NB4 (cell line): ENCODE data around the gene SCD5.

Experiments
- CTCF ChIP-seq: IDR thresholded peaks from one replicate; pipeline ENCODE4 v1.5.1; 2012; ENCODE audit warnings: low read depth, low read length
- MAX ChIP-seq: IDR thresholded peaks from 2 replicates; pipeline ENCODE4 v1.6.1; 2011; ENCODE audit warnings: low read depth, low read length

- TF ChIP-seq CTCF: no peak
- TF ChIP-seq MAX: no peak
Measured at GRCh38 chr4:82733636-82734035, 65.0 kb downstream of the SCD5 start.
